ENCODE results near the gene TMC6. TPM values are rescaled to one million over a fixed set of nuclear protein-coding genes. Genes with fewer than 3 reads are reported as not detected.
A peak's percentile ranks its signal among the peaks of the same experiment; 100 is the strongest.

The TMC6 gene
- total RNA-seq, 1 donor = 111 TPM

- DNase-seq (ENCODE audit: low read depth in 2 of 3, low spot score in 2 of 3) = peak in 1 of 3 donors; percentile 68
These were observed 15.8 kb downstream of the TMC6 start for GRCh38 chr17:78112518-78113471.

- DNase-seq (ENCODE audit: low read depth in 2 of 3, low spot score in 2 of 3) = no peak
These were observed 16.6 kb downstream of the TMC6 start for GRCh38 chr17:78111727-78112517.

GRCh38 chr17:78111016-78111726, 17.4 kb downstream of the TMC6 start:
- DNase-seq (ENCODE audit: low read depth in 2 of 3, low spot score in 2 of 3) = no peak

- DNase-seq (ENCODE audit: low read depth in 2 of 3, low spot score in 2 of 3) = no peak
These were observed 18.1 kb downstream of the TMC6 start for GRCh38 chr17:78110363-78111015.

- no peak for DNase-seq (ENCODE audit: low read depth in 2 of 3, low spot score in 2 of 3)
These were observed 19.1 kb downstream of the TMC6 start for GRCh38 chr17:78109489-78109761.

- no peak for DNase-seq (ENCODE audit: low read depth in 2 of 3, low spot score in 2 of 3)
These were observed 19.6 kb downstream of the TMC6 start for GRCh38 chr17:78108726-78109488.

- DNase-seq (ENCODE audit: low read depth in 2 of 3, low spot score in 2 of 3) = no peak
These were observed 20.4 kb downstream of the TMC6 start for GRCh38 chr17:78107976-78108725.

GRCh38 chr17:78107457-78107856, 21.1 kb downstream of the TMC6 start:
- no peak for DNase-seq (ENCODE audit: low read depth in 2 of 3, low spot score in 2 of 3)

GRCh38 chr17:78106211-78106610, 22.3 kb downstream of the TMC6 start:
- no peak for DNase-seq (ENCODE audit: low read depth in 2 of 3, low spot score in 2 of 3)

- DNase-seq (ENCODE audit: low read depth in 2 of 3, low spot score in 2 of 3) = no peak
These were observed 23.0 kb downstream of the TMC6 start for GRCh38 chr17:78105551-78105950.

GRCh38 chr17:78105101-78105500, 23.5 kb downstream of the TMC6 start:
- no peak for DNase-seq (ENCODE audit: low read depth in 2 of 3, low spot score in 2 of 3)

- no peak for DNase-seq (ENCODE audit: low read depth in 2 of 3, low spot score in 2 of 3)
These were observed 24.0 kb downstream of the TMC6 start for GRCh38 chr17:78104540-78104941.

- DNase-seq (ENCODE audit: low read depth in 2 of 3, low spot score in 2 of 3) = no peak
These were observed 25.2 kb downstream of the TMC6 start for GRCh38 chr17:78103311-78103710.

GRCh38 chr17:78101542-78101941, 27.0 kb downstream of the TMC6 start:
- DNase-seq (ENCODE audit: low read depth in 2 of 3, low spot score in 2 of 3) = no peak

- DNase-seq (ENCODE audit: low read depth in 2 of 3, low spot score in 2 of 3) = no peak
These were observed 27.4 kb downstream of the TMC6 start for GRCh38 chr17:78101112-78101511.

- DNase-seq (ENCODE audit: low read depth in 2 of 3, low spot score in 2 of 3) = no peak
These were observed 32.5 kb downstream of the TMC6 start for GRCh38 chr17:78096093-78096492.

- DNase-seq (ENCODE audit: low read depth in 2 of 3, low spot score in 2 of 3) = no peak
These were observed 33.5 kb downstream of the TMC6 start for GRCh38 chr17:78095035-78095434.

GRCh38 chr17:78092794-78093324, 35.7 kb downstream of the TMC6 start:
- no peak for DNase-seq (ENCODE audit: low read depth in 2 of 3, low spot score in 2 of 3)
